Body of pancreas (tissue), 4 donors: ENCODE results near the gene NIPAL3. TPM values are rescaled to one million over a fixed set of nuclear protein-coding genes. Genes with fewer than 3 reads are reported as not detected.

Source experiments
- ATAC-seq: fragments of 150-250 bp; one replicate; pipeline ENCODE4 v1.9.1; 2016
- DNase-seq, 4 donors: peaks; one replicate each; pipeline ENCODE4 v3.0.0-alpha.2; 2019
- H3K27ac ChIP-seq, 4 donors: fragments of 200-600 bp; sonication (generic); 1 replicate in 3 of 4; 2 replicates in 1 of 4; pipeline versions ENCODE4 v1.5.1 to v1.6.1; 2016 to 2019; ENCODE audit warnings: mild to moderate bottlenecking in 1 of 4, mixed read lengths in 1 of 4, moderate library complexity in 1 of 4
- H3K27me3 ChIP-seq, 2 donors: fragments of 200-600 bp; sonication (generic); one replicate each; pipeline ENCODE4 v1.6.0; 2016; ENCODE audit warnings: mild to moderate bottlenecking in 1 of 2
- H3K36me3 ChIP-seq, 2 donors: fragments of 200-600 bp; sonication (generic); replicated peaks in 1 of 2; 2 replicates each; pipeline ENCODE4 v1.5.1; 2016; ENCODE audit warnings: low read depth in 2 of 2; ENCODE audit not compliant: insufficient read depth in 1 of 2
- H3K4me1 ChIP-seq: fragments of 200-600 bp; sonication (generic); one replicate; pipeline ENCODE4 v1.6.0; 2016
- H3K4me3 ChIP-seq, 2 donors: fragments of 200-600 bp; sonication (generic); 1 replicate in 1 of 2; 2 replicates in 1 of 2; pipeline ENCODE4 v1.5.1; 2016 to 2019
- H3K9me3 ChIP-seq, 3 donors: fragments of 200-600 bp; sonication (generic); 1 replicate in 2 of 3; 2 replicates in 1 of 3; pipeline ENCODE4 v1.5.1; 2016
- POLR2A ChIP-seq, 3 donors: fragments of 450-650 bp; IDR thresholded peaks; one replicate each; pipeline ENCODE4 v1.6.1; 2016; ENCODE audit warnings: antibody characterized with exemption in 3 of 3, mild to moderate bottlenecking in 2 of 3
- WGBS, 2 donors: methylation state at CpG; one replicate each; pipeline ENCODE4 v1.1.5; 2017; 5-methylcytosine and 5-hydroxymethylcytosine counted together
- intact Hi-C: fragments of 100-400 bp; cut with DNase I; formaldehyde crosslinking; loops from one replicate; pipeline ENCODE4 v1.15.1; 2023
- total RNA-seq, 2 donors: library from RNA; depleted of rRNA; stranded (reverse); fragments of >200 nt; gene quantifications; one replicate each; pipeline ENCODE4 v1.1.0, GENCODE V29; 2016
- TF ChIP-seq, protein P1 (sequence below), 7 experiments: fragments of 450-650 bp in 4 of 7; fragments of 200-600 bp in 3 of 7; sonication (generic) in 3 of 7; IDR thresholded peaks; one replicate each; pipeline ENCODE4 v1.5.1; 2016 to 2019; ENCODE audit warnings: antibody characterized with exemption in 7 of 7

Gene NIPAL3
- total RNA-seq, 2 donors from 2014 or later = 36.8 to 65.9 TPM

DNA sequence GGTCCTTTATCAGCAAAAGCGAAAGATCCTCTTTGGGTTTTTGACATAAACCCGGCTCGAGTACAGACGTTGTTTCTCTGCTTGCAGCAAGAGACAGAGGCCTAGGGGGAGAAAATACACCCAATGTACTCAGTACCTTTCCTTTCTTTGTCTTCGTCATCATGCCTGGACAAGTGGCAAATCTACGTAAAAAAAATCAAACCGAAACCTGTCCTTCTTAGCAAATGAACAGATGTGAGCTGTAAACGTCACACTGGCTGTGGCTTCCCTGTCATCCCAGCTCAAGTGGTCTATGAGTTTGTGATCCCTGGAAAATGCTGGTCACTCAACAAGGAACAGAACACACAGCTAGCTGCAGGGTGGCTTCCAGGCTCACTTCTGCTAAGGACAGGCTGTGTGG lies 41.9 kb upstream of the NIPAL3 start:
- no peak for ATAC-seq
- no peak for DNase-seq
- peaks cover 0 to under 1% of the 10 kb centered on the region in 2 donors for H3K36me3 ChIP-seq

DNA sequence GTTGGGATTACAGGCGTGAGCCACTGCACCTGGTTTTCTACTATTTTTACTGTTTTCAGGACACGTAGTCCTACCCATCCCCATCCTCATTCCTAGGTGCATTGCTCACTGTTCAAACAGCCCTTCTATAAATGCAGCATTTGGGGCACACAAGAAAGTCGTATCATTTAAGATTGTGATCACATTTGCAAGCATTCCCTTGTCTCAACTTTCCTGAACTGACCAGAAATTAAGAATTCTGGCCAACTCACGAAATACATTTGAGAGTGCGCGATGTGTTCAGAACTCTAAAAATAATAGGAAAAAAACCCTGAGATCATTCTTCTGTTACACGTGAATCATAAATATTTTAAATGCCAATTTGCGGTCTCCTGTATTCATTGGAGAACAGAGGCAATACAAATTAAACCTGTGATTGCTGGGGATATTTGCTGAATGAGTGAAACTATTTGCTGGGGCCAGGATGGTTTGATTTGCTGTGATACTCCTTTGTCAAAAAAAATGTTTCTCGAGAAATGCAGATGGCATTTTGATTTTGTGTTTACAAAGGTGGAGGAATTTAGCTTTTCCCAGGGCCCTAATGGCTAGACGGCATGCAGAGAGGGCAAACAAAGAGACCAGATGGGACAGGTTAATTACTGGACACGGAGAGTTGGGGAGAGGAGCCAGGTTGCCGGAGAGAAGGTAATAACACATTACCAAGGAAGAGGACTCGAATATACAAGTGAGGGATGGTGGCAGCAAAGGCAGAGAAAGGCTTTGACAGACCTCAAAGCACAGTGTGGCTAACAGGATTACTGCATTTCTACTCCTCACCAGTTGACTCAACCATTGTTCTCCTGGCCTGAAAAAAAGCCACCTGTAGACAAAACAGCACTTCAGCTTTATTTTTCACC lies 40.5 kb upstream of the NIPAL3 start:
- Histone ChIP-seq H3K4me3 (no peak overlapping the region), H3K9me3 (no peaks in the 10 kb centered on the region), H3K27ac (no peak overlapping the region), H3K4me1 (no peaks in the 10 kb centered on the region), H3K27me3 (no peaks in the 10 kb centered on the region), H3K36me3 (peaks cover 0 to 3% of the 10 kb centered on the region in 2 donors)
- intact Hi-C loops = no loop called here
- ATAC-seq = no peak
- no peak for DNase-seq
- no peak for TF ChIP-seq POLR2A (IDR thresholded peaks at IDR 0.05)
- TF ChIP-seq, protein P1, sequence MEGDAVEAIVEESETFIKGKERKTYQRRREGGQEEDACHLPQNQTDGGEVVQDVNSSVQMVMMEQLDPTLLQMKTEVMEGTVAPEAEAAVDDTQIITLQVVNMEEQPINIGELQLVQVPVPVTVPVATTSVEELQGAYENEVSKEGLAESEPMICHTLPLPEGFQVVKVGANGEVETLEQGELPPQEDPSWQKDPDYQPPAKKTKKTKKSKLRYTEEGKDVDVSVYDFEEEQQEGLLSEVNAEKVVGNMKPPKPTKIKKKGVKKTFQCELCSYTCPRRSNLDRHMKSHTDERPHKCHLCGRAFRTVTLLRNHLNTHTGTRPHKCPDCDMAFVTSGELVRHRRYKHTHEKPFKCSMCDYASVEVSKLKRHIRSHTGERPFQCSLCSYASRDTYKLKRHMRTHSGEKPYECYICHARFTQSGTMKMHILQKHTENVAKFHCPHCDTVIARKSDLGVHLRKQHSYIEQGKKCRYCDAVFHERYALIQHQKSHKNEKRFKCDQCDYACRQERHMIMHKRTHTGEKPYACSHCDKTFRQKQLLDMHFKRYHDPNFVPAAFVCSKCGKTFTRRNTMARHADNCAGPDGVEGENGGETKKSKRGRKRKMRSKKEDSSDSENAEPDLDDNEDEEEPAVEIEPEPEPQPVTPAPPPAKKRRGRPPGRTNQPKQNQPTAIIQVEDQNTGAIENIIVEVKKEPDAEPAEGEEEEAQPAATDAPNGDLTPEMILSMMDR (IDR thresholded peaks at IDR 0.05) = no peak
- WGBS, 2 donors = 76 to 79% methylated on average over 13 of the region's 13 CpGs

More for the DNA sequence above, 41.9 kb upstream of the NIPAL3 start:
- Histone ChIP-seq H3K27me3 (no peaks in the 10 kb centered on the region), H3K27ac (no peak overlapping the region), H3K4me1 (no peaks in the 10 kb centered on the region), H3K4me3 (no peak overlapping the region), H3K9me3 (no peaks in the 10 kb centered on the region)
- WGBS, 2 donors = 79 to 86% methylated on average over 8 of the region's 8 CpGs
- intact Hi-C loops = no loop called here
- TF ChIP-seq, protein P1 (IDR thresholded peaks at IDR 0.05) = no peak
- no peak for TF ChIP-seq POLR2A (IDR thresholded peaks at IDR 0.05)

- Histone ChIP-seq H3K36me3 (peaks cover 0 to 3% of the 10 kb centered on the region in 2 donors), H3K4me1 (no peaks in the 10 kb centered on the region), H3K27ac (no peak overlapping the region), H3K9me3 (no peaks in the 10 kb centered on the region), H3K4me3 (no peak overlapping the region), H3K27me3 (no peaks in the 10 kb centered on the region)
- no peak for TF ChIP-seq POLR2A (IDR thresholded peaks at IDR 0.05)
- TF ChIP-seq, protein P1 (IDR thresholded peaks at IDR 0.05) = no peak
- WGBS, 2 donors = 84 to 85% methylated on average over 8 of the region's 8 CpGs
- no peak for ATAC-seq
- intact Hi-C loops = loop anchor here (10.0 kb wide), 1 partner anchor 305 kb away; no protein-coding TSS in a partner anchor
- no peak for DNase-seq
Observed at GRCh38 chr1:24379733-24380315, 35.8 kb upstream of the NIPAL3 start.

GRCh38 chr1:24380508-24380907 lies 35.1 kb upstream of the NIPAL3 start:
- no peaks in the 10 kb centered on the region for H3K27me3 ChIP-seq
- DNase-seq (no peak), ATAC-seq (no peak)
- H3K9me3 ChIP-seq = no peaks in the 10 kb centered on the region
- H3K4me3 ChIP-seq = no peak overlapping the region
- no peak overlapping the region for H3K27ac ChIP-seq
- intact Hi-C loops = loop anchor here (10.0 kb wide), 1 partner anchor 306 kb away; no protein-coding TSS in a partner anchor
- TF ChIP-seq POLR2A (IDR thresholded peaks at IDR 0.05) = no peak
- TF ChIP-seq, protein P1 (IDR thresholded peaks at IDR 0.05) = no peak
- WGBS, 2 donors = 85 to 87% methylated on average over 5 of the region's 5 CpGs
- peaks cover 0 to 3% of the 10 kb centered on the region in 2 donors for H3K36me3 ChIP-seq
- H3K4me1 ChIP-seq = no peaks in the 10 kb centered on the region
